Stromal cell of bone marrow (primary cell): ENCODE measurements around the gene EFHC1.

ENCODE experiments used
- DNase-seq: peaks from one replicate; pipeline ENCODE4 v3.0.0-alpha.2; 2012; ENCODE audit warnings: low read depth

Gene EFHC1

DNA sequence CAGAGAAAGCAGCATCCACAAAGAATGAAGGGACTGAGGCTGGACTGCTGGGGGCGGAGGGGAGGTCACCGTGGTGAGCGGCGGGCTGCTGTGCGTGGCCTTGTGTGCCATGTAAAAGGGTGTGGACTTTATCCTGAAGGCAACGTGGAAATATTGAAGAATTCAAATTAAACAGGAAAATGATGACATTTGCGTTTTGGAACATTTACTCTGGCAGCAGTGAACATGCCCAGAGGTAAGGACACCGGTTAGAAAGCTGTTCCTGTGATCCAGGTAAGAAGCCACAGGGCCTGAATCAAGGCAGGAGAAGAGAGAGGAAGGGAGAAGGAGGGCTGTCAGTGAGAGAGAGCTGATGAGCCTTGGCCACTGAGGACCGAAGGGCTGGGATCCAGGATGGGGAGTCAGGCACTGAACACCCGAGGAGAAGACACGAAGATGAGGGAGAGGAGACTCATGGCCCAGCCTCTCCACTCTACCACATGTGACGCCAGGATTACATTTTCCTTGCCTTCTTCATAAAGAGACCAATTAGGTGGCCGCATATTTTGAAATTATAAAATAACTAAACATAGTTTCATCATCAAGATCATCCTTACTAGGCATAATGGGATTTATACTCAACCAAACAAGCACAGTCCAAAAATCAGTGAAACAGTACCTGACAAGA, 98.3 kb downstream of the EFHC1 start:
- DNase-seq: no peak

DNA sequence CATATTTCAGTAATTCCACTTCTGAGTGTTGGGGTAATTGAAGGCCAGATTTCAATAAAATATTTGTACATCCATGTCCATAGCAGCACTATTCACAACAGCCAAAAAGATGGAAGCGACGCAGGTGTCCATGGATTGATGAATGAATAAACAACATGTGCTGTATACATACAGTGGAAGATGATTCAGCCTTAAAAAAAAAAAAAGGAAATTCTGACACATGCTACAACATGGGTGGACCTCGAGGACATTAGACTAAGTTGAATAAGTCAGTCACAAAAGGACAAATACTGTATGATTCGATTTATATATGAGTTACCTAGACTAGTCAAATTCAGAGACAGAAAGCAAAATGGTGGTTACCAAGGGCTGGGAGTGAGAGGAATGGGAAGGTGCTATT, 99.5 kb downstream of the EFHC1 start:
- no peak for DNase-seq

DNA sequence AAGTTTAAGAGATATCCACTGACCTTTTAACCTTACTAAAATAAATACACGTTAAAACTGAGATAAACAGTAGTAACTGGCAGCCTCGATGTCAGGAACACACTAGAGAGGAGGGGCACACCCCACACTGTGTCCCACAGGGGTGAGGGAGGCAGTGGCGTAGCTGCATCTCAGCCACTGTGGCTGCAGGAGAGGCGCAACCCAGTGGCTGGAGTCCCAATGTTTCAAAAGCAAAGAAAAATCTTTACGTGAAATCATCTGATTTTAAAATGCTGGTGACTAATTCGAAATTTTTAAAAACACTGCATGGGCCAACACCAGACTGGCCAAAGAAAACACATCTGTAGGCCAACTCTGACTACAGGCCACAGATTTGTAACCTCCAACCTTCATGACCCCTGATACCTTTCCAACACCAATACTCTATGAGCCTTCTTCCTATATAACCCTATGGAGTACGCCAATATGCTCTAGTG, 102.0 kb downstream of the EFHC1 start:
- DNase-seq: peak; percentile 86

DNA sequence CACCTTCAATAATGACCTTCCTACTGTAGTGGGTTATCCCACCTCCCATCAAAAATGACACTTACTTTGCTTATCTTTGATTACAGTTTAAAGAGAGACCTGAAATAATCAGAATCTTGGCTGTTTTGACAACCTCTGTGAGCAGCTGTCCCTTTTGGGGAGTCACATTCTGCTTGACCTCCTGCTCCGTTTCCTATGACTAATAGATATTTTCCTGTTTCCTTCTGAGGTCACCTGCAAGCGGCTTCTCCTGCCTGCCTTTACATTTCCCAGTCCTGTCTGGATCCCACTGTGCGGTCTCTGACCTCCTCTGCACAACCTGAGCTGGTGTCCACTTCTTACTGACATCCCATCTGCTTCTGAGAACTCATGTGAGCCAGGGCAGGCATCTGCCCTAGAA, 102.5 kb downstream of the EFHC1 start:
- no peak for DNase-seq

DNA sequence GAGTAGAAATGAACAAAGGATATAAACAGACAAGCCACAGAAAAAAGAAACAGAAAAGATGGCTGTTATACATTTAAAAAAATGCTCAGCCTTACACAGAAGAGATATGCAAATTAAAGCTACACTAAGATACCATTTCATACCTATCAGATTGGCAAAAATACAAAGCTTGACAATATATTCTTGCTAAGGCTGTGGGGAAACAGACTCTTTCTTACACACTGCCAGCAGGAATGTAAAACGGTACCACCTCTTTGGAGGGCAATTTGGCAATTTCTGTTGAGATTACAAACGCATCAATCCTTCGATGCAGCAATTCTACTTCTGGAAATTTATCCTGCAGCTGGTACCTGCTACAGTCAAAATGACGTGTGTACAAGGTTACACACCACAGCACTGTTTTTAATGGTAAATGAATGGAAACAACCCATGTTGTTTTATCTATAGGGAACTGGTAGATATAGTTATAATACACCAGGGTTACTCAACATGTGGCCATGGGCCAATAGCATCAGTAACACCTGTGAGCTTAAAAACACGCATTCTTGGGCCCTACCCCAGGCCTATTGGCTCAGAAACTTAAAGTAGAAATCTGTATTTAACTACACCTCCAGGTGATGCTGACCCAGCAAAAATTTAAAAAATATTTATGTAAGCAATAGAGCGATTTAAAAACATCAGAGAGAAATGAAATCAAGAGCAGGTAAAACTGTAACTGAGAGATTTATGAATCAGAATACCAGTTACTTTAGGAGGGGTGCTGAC, 103.4 kb downstream of the EFHC1 start:
- no peak for DNase-seq

DNA sequence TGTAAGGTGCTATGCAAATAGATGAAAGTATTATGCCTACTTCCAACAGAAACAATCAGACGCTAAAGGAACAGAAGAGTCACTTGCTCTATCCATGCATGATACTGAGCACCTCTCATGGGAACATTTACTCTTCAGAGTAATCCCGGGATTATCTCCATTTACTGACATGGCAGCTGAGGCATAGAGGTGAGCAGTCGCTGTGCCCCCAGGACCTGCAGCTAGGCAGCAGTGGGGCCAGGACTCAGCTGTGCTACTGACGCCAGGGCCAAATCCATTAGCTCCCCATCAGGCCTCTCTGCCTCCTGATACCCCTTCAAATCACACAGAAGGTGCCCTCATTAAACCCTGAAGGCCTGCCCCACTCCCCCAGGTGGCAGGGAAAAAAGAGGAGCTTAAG, 104.8 kb downstream of the EFHC1 start:
- DNase-seq: no peak

DNA sequence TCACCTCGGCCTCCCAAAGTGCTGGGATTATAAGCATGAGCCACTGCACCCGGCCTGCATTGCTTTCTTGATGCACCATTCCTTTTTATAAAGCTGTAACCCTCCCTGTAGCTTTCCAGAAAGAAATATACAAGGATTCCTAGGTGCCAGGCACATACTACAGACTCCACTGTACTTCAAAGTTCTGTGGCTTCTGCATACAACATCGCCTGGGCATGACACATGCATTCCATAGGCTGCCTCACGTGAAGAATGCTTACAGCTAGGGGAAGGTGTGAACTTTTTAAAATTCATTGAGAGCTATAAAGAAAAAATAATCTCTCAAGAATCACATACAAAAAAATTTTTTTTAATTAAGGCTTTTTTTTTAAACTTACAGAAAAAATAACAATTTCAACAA, 106.5 kb downstream of the EFHC1 start:
- no peak for DNase-seq

DNA sequence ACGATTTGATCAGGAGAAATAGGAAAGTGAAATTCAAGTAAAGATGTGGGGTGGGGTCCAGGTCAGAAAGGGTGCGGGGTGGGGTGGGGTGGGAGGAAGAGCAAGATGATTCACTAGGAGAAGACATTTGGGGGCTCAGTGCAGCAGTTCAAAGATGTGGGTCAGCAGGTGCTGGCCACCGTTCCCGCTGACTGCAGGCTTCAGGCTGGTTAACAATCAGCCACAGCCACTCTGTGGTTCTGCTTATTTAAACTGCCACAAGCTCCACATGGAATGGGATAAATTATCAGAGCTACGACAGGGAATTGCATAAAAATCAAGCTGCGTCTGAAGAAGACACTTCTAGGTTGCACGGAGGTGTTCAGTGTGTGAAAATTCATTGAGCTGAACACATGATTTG, 107.3 kb downstream of the EFHC1 start:
- no peak for DNase-seq

DNA sequence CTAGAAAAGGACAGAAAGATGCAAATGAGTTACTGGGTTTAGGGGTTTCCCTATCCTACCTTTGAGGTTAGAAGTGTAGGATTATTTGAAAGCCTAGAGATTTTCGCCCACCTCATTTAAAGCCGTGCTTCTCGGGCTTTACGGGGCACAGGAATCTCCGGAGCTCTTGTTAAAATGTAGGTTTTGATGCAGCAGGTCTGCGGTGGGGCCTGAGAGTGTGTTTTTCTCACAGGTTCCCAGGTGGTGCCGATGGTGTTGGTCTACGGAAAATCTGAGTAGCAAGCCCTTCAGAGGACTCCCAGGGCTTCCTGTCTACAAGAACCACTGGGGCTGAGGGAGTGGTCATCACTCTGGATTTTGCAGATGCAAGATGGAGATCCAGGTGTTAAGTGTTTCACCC, 109.2 kb downstream of the EFHC1 start:
- no peak for DNase-seq

DNA sequence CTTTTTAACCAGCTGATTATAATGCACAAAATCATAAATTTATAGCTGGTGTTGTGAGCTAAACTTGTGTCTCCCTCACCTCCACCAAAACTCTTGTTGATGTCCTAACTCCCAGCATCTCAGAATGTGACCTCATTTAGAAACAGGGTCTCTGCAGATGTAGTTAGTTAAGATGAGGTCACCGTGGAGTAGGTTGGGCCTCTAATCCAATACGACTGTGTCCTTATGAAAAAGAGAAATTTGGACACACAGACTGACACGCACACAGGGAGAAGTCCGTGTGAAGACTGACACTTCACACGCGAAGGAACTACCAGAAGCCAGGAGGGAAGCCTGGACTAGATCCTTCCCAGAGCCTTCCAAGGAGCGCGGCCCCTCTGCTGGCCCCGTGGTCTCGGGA, 110.2 kb downstream of the EFHC1 start:
- no peak for DNase-seq

DNA sequence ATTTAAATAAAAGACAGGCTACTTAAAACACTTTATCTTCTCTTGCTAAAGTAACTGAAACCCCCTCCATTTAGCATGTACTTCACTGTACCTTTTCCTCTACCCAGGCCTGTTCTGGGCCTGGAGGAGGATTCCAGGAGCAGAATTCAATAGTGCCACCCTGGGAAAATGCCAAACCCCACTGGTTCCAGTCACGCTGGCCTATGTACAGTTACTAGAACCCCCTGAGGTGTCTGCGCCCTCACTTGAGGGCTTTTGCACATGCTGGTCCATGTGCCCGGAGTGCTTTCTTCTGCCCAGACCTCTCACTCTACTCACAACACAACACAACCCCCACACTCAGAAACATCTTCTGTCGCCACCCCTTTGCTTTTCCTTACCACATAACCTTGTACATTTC, 111.3 kb downstream of the EFHC1 start:
- no peak for DNase-seq

DNA sequence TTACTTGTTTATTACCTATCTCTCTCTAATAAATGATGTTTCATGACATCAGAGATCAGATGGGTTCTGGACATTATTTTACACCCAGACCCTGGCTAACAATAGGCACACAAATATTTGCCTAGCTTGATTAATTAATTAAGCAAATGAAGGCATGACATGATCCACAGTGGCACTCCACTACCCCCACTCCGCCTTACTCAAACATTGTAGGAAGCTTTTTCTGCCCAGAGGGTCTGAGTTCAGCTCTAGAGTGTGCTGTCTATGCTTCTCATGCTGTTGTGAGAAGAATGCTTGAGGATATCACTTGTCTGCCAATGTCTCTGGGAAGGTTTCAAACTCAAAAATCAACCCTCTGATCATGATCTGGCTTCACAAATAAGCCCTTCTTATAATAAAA, 111.7 kb downstream of the EFHC1 start:
- no peak for DNase-seq

DNA sequence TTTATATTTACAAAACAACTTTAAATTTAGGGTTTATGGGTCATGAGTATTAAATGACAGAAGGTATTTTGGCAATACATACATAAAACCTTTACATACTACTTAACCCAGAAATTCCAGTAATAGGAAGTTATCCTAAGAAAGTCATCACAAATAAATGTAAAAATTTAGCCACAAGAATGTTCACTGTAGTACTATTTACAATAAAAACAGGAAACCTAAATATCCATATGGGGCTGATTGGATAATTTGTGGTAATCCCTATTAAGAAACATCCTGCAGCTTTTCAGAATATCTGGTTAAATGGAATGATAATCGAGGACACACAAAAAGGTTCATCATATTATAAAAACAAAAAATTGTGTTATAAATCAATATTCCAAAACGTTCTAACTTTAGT, 112.3 kb downstream of the EFHC1 start:
- no peak for DNase-seq

DNA sequence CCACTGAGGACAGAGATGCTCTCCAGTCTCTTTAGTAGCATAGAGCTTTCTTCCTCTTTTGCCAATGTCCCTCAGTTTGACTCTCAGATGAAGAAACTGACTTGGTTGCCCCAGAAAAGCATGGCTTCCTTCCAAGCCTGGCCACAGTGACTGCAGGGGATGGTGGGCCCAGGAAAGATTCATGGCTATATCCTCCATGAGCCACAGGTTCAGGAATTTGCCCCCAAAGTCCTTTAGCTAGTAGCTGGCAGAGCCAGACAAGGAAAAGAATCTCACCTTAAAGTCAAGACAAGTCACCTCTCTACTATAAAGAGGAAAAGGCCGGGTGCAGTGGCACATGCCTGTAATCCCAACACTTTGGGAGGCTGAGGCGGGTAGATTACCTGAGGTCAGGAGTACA, 113.3 kb downstream of the EFHC1 start:
- DNase-seq: no peak

DNA sequence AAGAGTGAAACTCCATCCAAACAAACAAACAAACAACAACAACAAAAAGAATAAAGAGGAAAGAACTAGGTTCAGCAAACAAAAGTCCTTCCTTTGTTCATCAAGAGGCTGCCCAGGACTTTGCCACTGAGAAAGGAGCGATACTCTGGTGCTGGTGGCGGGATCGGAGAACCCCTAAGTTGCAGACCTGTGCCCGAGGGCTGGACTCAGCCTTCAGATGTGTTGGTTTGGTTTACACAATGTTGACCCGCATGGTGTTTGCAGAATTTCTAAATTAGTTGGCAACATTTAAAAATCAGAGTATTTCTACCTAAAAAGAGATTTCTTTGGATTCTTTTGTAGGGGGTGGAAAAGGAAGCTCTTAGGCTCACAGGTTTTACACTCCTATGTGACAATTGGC, 114.2 kb downstream of the EFHC1 start:
- DNase-seq: no peak

DNA sequence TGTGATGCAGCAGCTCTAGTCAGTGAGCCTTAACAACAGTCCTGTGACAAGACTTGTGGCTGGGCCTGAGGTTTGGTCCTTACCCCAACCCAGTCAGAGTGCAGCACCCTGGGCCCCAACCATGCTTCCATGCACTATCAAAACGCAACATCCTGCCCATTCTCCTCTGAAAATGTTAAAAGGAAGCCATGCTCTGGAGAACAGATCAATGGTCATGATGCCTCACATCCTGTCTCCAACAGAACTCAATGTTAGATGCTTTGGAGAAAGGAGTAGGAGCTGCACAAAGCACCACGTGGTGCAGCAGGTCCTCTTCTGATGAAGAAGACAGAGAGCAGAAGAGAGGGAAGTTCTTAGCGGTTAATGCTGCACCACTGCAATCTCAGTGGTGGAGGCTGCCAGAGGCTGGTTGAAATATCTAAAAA, 114.8 kb downstream of the EFHC1 start:
- DNase-seq: no peak

DNA sequence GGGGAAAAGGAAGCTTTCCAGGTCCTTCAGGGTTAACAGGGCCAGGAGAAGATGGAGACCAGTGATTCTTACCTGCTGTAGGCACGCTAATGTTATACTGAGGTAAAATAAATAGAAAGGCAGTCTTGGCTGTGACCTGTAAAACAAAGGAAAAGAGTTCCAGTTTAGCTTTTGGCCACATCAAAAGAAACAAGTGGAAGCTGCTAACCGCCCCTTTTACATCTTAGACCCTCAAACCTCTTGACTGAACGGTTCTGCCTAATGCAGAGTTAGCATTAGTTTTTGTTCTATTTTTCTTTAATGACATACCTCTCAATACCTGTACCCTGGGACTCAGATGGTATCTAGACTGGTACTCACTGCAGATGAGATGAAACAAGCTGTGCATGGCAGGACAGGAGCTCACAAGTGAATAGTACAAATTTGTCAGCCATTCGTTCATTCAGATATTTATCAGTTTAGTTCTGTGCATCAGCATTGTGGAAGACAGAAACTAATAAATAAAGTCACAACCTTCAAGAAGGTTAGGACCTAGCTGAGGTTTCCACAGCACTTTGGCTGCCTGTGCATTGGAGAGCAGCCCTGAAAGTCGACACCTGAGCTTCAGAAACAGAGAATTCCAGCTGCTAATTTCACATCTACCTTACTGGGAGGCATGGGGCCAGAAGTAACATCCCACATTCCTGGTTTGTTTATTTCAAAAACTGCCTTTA, 115.7 kb downstream of the EFHC1 start:
- DNase-seq: no peak

DNA sequence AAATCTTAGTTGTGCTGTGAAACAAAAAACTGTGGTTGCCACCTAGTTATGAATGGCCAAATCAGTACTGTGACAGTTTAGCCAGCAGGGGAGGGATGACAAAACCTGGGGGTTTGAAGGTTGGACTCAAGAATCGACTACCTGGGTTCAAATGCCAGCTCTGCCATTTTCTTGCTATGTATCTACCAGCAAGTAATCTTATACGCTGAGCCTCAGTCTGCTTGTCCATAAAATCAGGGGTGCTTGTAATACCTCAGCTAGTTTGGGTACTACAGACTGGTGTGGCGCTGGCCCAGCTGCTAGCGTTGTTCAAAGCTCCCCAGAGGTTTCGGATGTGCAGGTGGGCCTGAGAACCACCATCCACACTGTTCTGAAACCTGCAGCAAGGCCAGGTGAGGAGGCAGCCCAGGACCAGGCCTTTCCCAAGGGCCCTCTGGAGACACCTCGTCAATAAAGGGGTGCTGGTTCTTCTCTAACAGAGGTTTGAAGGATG, 116.3 kb downstream of the EFHC1 start:
- no peak for DNase-seq

DNA sequence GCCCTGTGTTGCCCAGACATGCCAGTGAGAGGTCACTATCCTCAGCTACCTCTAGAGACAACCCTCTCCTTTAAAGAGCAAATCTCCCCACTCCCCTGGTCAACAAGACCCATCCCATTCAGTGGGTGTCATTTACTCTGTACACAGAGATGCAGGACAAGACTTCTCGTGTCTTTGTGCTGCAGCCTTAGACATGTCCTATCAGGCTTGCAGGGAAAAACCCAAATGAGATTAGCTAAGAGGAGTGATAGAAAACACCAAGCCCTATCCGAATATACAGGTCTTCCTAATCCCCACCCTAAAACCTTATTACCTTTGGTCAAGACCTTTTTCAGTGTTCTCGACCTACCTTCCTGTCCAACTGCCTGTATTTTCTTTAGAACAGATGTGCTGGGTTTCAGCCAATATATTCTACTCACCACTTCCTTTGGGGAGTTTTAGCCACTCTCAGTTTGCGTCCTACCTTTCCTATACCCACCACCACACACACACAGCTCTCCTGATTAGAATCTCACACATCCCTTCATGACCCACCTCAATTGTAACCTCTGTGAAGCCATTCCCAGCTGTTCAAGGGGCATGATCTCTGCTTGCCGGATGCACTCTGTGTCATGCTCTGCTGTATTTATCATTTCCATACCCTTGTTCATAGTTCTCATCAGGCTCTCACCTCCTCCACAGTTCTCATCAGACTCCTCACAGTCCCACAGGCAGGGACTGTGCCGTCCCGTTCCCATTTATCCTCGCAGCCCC, 117.0 kb downstream of the EFHC1 start:
- DNase-seq: no peak

DNA sequence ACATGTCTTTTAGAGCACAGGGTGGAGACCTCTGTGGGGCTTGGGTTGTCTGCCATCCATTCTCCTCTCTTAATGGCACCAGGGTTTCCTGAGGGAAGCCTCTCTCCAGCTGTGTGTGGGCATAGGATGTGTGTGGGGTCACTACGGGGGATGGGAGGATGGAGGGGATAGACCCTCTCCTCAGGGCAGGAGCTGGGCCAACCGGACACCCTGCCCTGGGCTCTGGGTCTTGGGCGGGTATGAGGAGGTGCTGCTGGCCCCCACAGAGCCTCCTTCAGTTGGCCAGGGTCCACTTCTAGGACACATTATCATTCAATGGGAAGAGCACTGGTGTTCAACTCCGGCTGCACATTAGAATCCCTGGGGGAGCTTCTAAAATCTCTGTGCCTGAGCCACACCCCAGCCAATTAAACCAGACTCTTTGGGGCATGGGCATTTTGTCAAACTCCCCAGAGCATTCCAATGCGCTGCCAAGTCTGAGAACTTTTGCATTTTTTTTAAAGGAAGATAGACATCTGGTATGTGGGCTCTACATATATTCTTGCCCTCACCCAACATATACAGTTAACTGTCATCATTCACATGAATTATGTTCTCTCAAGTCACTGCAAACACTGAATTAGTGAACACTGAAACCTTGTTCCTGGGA, 118.2 kb downstream of the EFHC1 start:
- no peak for DNase-seq

DNA sequence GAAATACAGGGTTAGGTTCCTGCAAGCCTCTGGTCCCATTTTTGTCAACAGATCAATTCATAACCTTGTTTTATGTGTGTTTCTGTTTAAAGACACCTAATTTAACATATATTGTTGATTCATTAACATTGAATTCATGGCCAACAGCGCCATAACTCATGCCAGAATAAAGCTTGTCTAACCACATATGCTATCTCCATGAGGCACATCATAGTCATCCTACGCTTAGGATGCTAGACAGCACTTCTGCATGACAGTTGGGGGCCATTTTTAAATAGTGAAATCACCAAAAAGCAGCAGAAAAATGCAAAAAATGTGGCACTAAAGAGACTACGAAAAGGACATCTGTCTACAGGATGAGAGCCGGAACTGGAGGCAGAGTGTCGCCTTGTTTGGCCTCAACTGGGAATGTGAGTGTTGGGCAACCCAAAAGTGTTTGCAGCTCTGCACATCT, 118.8 kb downstream of the EFHC1 start:
- DNase-seq: no peak

DNA sequence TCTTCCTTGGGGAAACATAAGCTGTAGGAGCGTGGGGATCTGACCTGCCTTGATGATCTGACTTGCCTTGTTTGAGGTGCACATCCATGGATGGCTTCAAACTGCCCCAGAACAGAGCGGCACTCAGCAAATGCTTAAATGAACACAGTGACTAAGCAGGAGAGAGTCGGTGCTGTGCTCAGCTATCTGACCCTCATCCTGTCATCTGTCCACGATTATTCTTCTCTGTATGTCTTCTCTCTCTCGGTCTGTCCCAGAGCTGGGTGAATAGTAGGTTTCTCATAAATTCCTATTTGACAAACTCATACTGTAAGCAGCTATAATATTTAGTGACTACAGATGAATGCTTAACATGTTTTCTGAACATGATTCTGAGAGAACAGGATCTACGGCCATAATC, 119.5 kb downstream of the EFHC1 start:
- DNase-seq: peak; percentile 39
